ELF-1 (cell line): ENCODE data around the gene PXMP4.
A peak's percentile ranks its signal among the peaks of the same experiment; 100 is the strongest.

ENCODE experiments used
- DNase-seq: peaks from one replicate; pipeline ENCODE4 v3.0.0-alpha.2; 2016; ENCODE audit warnings: low read depth, low spot score

PXMP4 gene

DNA sequence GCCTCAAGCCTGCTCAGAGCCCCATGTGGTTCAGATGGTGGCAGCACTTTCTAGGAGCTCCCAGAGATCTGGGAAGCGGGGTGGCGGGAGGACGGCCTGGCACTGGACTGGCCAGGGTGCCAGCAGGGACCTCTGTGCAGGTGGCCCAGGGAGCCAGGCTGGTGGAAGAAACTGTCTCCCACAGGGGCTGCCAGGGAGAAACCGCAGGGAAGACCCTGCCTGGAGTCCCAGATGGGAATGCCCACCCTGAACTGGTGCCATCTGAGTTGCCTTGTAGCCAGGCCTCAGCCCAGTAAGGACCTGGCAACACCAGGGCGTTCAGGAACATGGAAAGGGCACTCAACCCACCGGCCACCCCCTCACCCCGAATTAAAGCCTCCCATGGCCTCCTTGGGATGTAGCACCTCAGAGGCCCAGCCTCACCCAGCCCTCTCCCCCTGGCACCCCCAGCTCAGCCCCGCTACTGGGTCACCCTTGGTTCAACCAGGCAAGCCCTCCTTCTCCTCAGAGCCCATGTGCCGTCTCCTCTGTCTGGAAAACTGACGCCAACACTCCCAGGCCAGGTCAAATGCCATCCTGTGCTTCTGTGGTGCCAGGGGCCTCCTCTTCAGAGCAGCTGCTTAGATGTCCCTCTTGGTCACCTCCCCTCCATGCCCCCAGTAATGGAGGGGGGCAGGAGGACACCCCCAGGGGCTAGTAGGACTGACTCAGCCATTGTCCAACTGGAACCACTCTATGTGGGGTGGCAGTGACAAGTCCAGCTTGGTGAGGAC is 63.9 kb downstream of the PXMP4 start:
- no peak for DNase-seq

DNA sequence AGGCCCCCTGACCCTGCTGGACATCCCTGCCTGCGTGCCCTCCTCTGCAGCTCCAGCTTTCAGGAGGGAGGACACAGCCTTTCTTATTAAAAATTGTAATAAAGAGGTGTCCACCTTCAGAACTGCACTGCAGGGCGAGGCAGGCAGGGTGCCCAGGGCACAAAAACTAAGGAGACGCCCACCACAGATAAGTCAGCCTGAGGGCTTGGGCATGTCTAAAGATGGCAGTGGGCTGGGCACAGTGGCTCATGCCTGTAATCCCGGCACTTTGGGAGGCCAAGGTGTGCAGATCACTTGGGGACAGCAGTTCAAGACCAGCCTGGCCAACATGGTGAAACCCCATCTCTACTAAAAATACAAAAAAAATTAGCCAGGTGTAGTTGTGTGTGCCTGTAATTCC is 64.9 kb downstream of the PXMP4 start:
- DNase-seq, result no peak

DNA sequence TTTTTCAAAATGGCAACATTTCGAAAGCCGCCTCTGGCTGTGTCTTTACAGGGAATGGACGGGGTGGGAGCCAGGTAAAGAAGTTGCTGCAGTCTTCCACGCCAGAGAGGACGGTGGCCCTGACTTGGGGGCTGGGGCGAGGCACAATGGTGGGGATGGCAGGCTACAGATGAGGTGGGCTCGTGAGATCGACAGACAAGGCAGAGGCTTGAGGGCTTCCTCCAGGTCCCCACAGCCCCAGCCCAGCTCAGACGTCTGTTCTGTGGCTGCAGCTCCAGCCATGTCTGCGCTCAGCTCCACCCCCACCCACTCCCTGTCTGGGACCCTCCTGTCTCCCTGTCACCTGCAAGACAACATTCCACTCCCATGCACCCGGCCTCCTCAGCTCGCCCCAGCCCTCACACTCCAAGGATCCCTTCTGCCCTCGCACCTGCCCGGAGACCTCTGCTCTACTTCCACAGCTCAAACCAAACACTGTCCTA is 65.4 kb downstream of the PXMP4 start:
- no peak for DNase-seq

DNA sequence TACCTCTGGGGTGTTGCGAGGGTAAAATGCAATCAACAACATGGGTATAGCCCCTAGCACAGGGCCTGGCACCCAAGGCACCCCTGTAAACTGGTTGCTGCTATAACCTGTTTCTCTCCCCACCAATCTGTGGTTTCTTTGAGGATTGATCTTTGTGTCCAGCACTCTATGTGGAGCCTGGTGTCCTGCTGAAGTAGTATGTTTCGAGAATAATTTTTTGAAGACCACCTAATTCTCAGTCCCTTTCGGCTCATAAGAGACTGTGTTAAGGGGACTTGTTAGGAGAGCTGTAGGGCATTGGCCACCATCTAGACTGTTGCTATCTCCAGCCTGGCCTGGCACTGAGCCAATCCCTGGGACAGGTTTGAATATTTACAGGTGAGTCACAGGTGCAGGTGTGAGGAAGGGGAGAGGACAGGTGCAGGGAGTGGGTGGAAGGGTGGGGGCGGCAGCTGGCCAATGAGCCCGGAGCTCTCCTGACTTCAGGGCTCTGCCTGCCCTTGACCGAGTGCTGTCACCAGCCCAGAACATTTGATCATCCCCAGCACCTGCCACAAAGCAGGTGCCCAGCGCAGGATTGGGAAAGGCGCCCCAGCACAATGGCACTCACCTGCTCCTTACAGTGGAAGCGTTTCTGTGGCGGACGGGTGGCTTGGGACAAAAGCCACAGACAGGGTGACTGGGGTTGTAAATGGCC is 66.1 kb downstream of the PXMP4 start:
- DNase-seq, result no peak

DNA sequence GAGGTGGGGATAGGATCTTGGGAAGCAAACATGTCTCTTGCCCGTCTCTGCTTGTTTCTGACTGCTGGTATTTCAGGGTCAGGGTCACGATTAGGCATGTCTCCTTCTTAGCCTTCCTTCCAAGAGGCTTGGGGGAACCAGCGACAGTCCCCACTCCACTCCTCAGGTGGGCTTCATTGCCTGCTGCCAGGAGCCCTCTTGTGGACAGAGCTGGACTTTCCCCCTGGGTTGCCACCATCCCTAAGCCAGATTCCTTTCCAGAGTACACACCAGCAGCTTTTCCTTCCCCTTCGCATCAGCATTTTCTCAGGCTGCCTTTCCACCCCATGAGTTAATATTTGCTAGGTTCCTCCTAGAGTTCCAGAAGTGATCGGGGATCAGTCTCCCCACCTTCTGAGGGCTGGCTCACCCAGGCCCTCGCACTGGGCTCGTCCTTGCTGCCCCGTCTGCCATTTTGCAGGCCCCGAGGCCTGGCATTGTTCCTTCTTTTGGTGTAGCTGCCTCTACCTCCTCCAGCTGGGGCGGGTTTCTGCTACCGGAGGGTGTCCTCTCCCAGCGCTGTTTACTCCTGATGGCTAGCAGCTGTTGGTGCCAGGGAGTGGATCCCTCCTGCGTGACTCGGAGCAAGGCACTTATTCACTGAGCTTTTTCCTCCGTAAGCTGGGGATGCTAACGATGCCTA is 66.8 kb downstream of the PXMP4 start:
- DNase-seq, result peak; percentile 87
